GM12878 (cell line): ENCODE results near the gene GDAP1L1. TPM values are rescaled to one million over a fixed set of nuclear protein-coding genes. Genes with fewer than 3 reads are reported as not detected.
"Not testable (repeated sequence)": the region's sequence is repeated elsewhere in the genome, so short reads cannot be mapped to it uniquely, and the experiment has no call there.

Experiments used
- ATAC-seq: fragments of 200-7000 bp; cut with Tn5 transposase; 3 replicates; pipeline ENCODE4 v1.9.1; 2020; ENCODE audit warnings: mild to moderate bottlenecking, moderate library complexity
- BruUV-seq: library from RNA; stranded (reverse); fragments of 400-500 nt; replicated peaks from 2 replicates; lab custom pipeline; 2021; lab: Mats Ljungman, UMichigan
- CTCF ChIA-PET: fragments of 300-600 bp; sonication (Branson Sonifier 250); formaldehyde crosslinking; extraction: SDS; loops from one replicate; lab custom pipeline; 2021; ENCODE audit warnings: inconsistent platforms; lab: Yijun Ruan, JAX
- POLR2A ChIA-PET: fragments of 350-600 bp; formaldehyde crosslinking; extraction: SDS; loops from one replicate; lab custom pipeline; 2021; ENCODE audit warnings: inconsistent platforms; lab: Charles Lee
- RAD21 ChIA-PET: fragments of 300-600 bp; sonication (Branson Sonifier 250); formaldehyde crosslinking; loops from one replicate; lab custom pipeline; 2023; ENCODE audit warnings: antibody characterized with exemption; ENCODE audit not compliant: unreplicated experiment; lab: Charles Lee
- SMC1A ChIA-PET: fragments of 300-600 bp; sonication (Branson Sonifier 250); formaldehyde crosslinking; loops from one replicate; lab custom pipeline; 2023; ENCODE audit not compliant: unreplicated experiment, uncharacterized antibody; lab: Charles Lee
- DNase-seq: peaks from one replicate; pipeline ENCODE4 v3.0.0-alpha.2; 2011; ENCODE audit warnings: low read depth, low spot score
- FAIRE-seq: peaks from 3 replicates; lab custom pipeline; 2011; peaks lifted over from hg19 to GRCh38; lab: Jason Lieb, UNC
- H2AFZ ChIP-seq: 2 replicates; pipeline ENCODE4 v1.6.0; 2011; ENCODE audit warnings: low read depth, low read length, control low read depth; ENCODE audit not compliant: control insufficient read depth
- H3K27ac ChIP-seq: 2 replicates; pipeline ENCODE4 v1.5.1; 2011; ENCODE audit warnings: control low read depth; ENCODE audit not compliant: control insufficient read depth, insufficient read depth
- H3K27me3 ChIP-seq, 2 experiments: replicated peaks in 1 of 2; 2 replicates each; pipeline versions ENCODE4 v1.6.0 to v1.6.1; 2011; ENCODE audit warnings: low read length in 1 of 2; ENCODE audit not compliant: control insufficient read depth in 2 of 2, insufficient read depth in 2 of 2
- H3K36me3 ChIP-seq, 2 experiments: 2 replicates each; pipeline ENCODE4 v1.5.1; 2011; ENCODE audit warnings: low read length in 1 of 2; ENCODE audit not compliant: control insufficient read depth in 2 of 2, insufficient read depth in 2 of 2
- H3K4me1 ChIP-seq: 2 replicates; pipeline ENCODE4 v1.6.1; 2011; ENCODE audit warnings: mild to moderate bottlenecking, low read length, moderate library complexity, mixed read lengths; ENCODE audit not compliant: control insufficient read depth, insufficient read depth
- H3K4me2 ChIP-seq: 2 replicates; pipeline ENCODE4 v1.6.0; 2011; ENCODE audit warnings: control low read depth; ENCODE audit not compliant: control insufficient read depth, insufficient read depth
- H3K4me3 ChIP-seq: fragments of 200-600 bp; sonication (generic); 2 replicates; pipeline ENCODE4 v1.5.1; 2016
- H3K79me2 ChIP-seq: 2 replicates; pipeline ENCODE4 v1.6.0; 2011; ENCODE audit warnings: low read length; ENCODE audit not compliant: control insufficient read depth, insufficient read depth
- H3K9ac ChIP-seq: 2 replicates; pipeline ENCODE4 v1.8.0; 2011; ENCODE audit warnings: low read length, control low read depth, mixed read lengths; ENCODE audit not compliant: control insufficient read depth, insufficient read depth
- H3K9me3 ChIP-seq: replicated peaks from 3 replicates; pipeline ENCODE4 v1.5.1; 2011; ENCODE audit warnings: mild to moderate bottlenecking, low read length; ENCODE audit not compliant: control insufficient read depth, insufficient read depth
- H4K20me1 ChIP-seq: 2 replicates; pipeline ENCODE4 v1.6.0; 2011; ENCODE audit not compliant: control insufficient read depth, insufficient read depth
- TCF12 ChIP-seq: IDR thresholded peaks from 2 replicates; pipeline ENCODE4 v1.6.1; 2011; ENCODE audit warnings: low read depth, mild to moderate bottlenecking, low read length
- TCF3 ChIP-seq: IDR thresholded peaks from 2 replicates; pipeline ENCODE4 v1.6.1; 2012; ENCODE audit warnings: low read depth, mild to moderate bottlenecking, low read length, borderline replicate concordance; ENCODE audit not compliant: insufficient read depth
- ZNF622 ChIP-seq: fragments of 450-650 bp; IDR thresholded peaks from 2 replicates; pipeline ENCODE4 v1.6.1; 2017; ENCODE audit warnings: mild to moderate bottlenecking, inconsistent platforms
- WGBS: methylation state at CpG from one replicate; pipeline ENCODE4 v1.1.6; 2016; ENCODE audit warnings: low lambda C conversion rate; ENCODE audit not compliant: insufficient replicate concordance, insufficient coverage; ENCODE audit errors: missing lambda C conversion rate; 5-methylcytosine and 5-hydroxymethylcytosine counted together
- in situ Hi-C: fragments of 300-500 bp; cut with MboI; formaldehyde crosslinking; loops from 9 replicates; pipeline ENCODE4 v1.14.3; 2018; ENCODE audit warnings: mixed read lengths
- intact Hi-C: fragments of 100-400 bp; cut with micrococcal nuclease; formaldehyde crosslinking; loops from one replicate; pipeline ENCODE4 v1.14.2; 2022; ENCODE audit not compliant: unreplicated experiment
- polyA plus RNA-seq, 11 experiments: library from polyadenylated mRNA; depleted of rRNA in 4 of 11; unstranded in 6 of 11; stranded (reverse) in 5 of 11; fragments of >200 nt; fragmentation: Nextera tagmentation in 4 of 11; fragmentation: Illumina TruSeq in 1 of 11; extraction: Ambion mirVana in 4 of 11; extraction: Trizol in 1 of 11; gene quantifications; 1 replicate in 1 of 11; 2 replicates in 10 of 11; pipeline versions ENCODE4 v1.2.1 to v1.2.3, GENCODE V29; 2011 to 2016; ENCODE audit warnings: inconsistent platforms in 2 of 11, missing spikeins in 2 of 11, low read depth in 1 of 11
- total RNA-seq, 4 experiments: library from RNA; depleted of rRNA in 3 of 4; stranded (reverse); fragments of >200 nt in 3 of 4; fragmentation: Illumina TruSeq in 1 of 4; extraction: Trizol in 1 of 4; gene quantifications; 2 replicates each; pipeline versions ENCODE4 v1.2.1 to v1.2.3, GENCODE V29; 2013 to 2021

GDAP1L1 gene
- total and polyA plus RNA-seq, 10 of the 15 experiments (the other 5 are each of a cell fraction or from before 2014, with no cell fraction given), result 0.08 to 0.38 TPM; not detected in 8

DNA sequence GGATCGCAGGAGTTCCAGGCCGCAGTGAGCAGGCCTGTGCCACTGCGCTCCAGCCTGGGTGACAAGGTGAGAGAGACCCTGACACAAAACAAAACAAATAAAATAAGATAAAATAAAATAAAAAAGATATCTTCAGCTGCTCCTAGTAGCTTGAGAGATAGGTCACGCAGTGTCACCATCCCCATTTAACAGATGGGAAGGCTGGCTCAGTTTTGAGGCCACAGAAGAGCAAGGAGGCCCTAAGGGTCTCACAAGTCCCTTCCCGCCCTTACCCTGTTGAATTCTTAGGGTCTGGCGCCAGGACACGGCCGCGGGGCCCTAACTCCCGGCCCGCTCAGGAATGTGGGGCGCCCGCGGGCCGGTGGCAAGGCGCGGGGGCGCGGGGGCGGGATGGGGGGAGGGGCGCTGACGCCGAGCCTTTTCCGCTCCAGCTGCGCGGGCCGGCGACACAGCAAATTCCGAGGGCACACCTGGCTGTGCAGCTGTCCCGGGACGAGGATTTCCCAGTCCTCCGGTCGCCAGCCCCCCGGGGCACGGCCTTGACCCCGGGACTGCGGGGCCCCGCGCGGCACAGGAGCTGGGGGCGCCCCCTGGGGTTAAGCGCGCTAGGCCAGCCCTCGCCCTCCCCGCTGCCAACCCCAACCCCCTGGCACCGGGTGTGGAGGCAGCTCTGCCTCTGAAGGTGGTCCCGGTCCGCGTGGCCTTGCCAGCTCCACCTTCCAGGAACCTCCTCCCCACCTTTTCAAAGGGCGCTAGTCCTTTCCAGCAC is 79.5 kb downstream of the GDAP1L1 start:
- no peaks in the 10 kb centered on the region for H4K20me1 ChIP-seq
- FAIRE-seq (no peak), ATAC-seq (peak; percentile 53), DNase-seq (no peak)
- H3K4me1 ChIP-seq, result no peaks in the 10 kb centered on the region
- SMC1A ChIA-PET, result interaction anchor here (1.5 to 2.1 kb wide), 2 partner anchors 14 to 16 kb away, joined by 3 to 6 read pairs; partner anchors contain the start of gene FITM2
- H3K9me3 ChIP-seq, result no peaks in the 10 kb centered on the region
- H3K27me3 ChIP-seq, result no peaks in the 10 kb centered on the region; a peak in 2 of 4 replicates
- RAD21 ChIA-PET, result no interaction called here
- CTCF ChIA-PET, result interaction anchor here (0.6 to 1.4 kb wide), 3 partner anchors 13 to 47 kb away, joined by 3 to 5 read pairs (median 4); no protein-coding TSS in a partner anchor
- 19% methylated on average over 25 of the region's 50 CpGs for whole genome bisulfite sequencing
- no peak overlapping the region for H3K27ac ChIP-seq
- POLR2A ChIA-PET, result interaction anchor here (0.9 kb wide), 1 partner anchor 321 kb away, joined by 5 read pairs; no protein-coding TSS in a partner anchor
- TF ChIP-seq TCF3 (0 out of 2 replicates have a peak, but pooled peaks have one; percentile 46), TCF12 (0 out of 2 replicates have a peak, but pooled peaks have one; percentile 19), ZNF622 (no peak)
- intact Hi-C loops (no loop called here), in situ Hi-C loops (no loop called here)
- no peak overlapping the region for H3K4me3 ChIP-seq
- no peaks in the 10 kb centered on the region for H3K36me3 ChIP-seq
- peak overlapping the region; percentile 44; the same call in 1 of the 2 replicates for H2AFZ ChIP-seq
- H3K9ac ChIP-seq, result no peak overlapping the region
- H3K4me2 ChIP-seq, result peak overlapping the region; percentile 55
- H3K79me2 ChIP-seq, result no peaks in the 10 kb centered on the region
- no TSS peak for BruUV-seq

DNA sequence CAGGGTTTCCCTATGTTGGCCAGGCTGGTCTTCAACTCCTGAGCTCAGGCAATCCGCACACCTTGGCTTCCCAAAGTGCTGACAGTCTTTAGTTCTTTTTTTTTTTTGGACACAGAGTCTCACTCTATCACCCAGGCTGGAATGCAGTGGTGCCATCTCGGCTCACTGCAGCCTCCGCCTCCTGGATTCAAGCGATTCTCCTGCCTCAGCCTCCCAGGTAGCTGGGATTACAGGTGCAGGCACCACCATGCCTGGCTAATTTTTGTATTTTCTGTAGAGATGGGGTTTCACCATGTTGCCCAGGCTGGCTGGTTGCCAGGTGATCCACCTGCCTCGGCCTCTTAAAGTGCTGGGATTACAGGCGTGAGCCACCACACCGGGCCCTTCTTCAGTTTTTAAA is 80.6 kb downstream of the GDAP1L1 start:
- intact Hi-C loops, H3K27me3 ChIP-seq, H3K4me2 ChIP-seq, H2AFZ ChIP-seq, in situ Hi-C loops, H3K9ac ChIP-seq, H4K20me1 ChIP-seq, FAIRE-seq, RAD21 ChIA-PET, H3K9me3 ChIP-seq, H3K79me2 ChIP-seq, DNase-seq, SMC1A ChIA-PET, ATAC-seq, H3K4me3 ChIP-seq, BruUV-seq, H3K27ac ChIP-seq, H3K36me3 ChIP-seq, H3K4me1 ChIP-seq: not testable (repeated sequence)
- POLR2A ChIA-PET, result interaction anchor here (0.7 to 0.9 kb wide), 2 partner anchors 320 to 604 kb away, joined by 3 to 5 read pairs; no protein-coding TSS in a partner anchor
- CTCF ChIA-PET, result interaction anchor here (1.3 kb wide), 1 partner anchor 16 kb away, joined by 7 read pairs; no protein-coding TSS in a partner anchor
- 77% methylated on average over 7 of the region's 7 CpGs for WGBS
